Effector memory CD4-positive, alpha-beta T cell (primary cell): ENCODE data around the gene LHFPL6.

Experiments
- DNase-seq, 3 donors: peaks; one replicate each; pipeline ENCODE4 v3.0.0-alpha.2; 2020
- H3K27ac ChIP-seq: 2 replicates; pipeline ENCODE4 v1.7.0; 2013; ENCODE audit warnings: mild to moderate bottlenecking, low read length, moderate library complexity; ENCODE audit not compliant: insufficient read depth, poor library complexity, severe bottlenecking
- H3K27me3 ChIP-seq: replicated peaks from 2 replicates; pipeline ENCODE4 v1.7.0; 2013; ENCODE audit warnings: mild to moderate bottlenecking, low read length; ENCODE audit not compliant: insufficient read depth, control insufficient read depth, poor library complexity, severe bottlenecking
- H3K36me3 ChIP-seq: 2 replicates; pipeline ENCODE4 v1.7.0; 2013; ENCODE audit warnings: mild to moderate bottlenecking, low read length, moderate library complexity; ENCODE audit not compliant: control insufficient read depth, insufficient read depth
- H3K4me1 ChIP-seq: 2 replicates; pipeline ENCODE4 v1.7.0; 2013; ENCODE audit warnings: low read length, mild to moderate bottlenecking; ENCODE audit not compliant: control insufficient read depth, insufficient read depth, poor library complexity, severe bottlenecking
- H3K4me3 ChIP-seq: 2 replicates; pipeline ENCODE4 v1.7.0; 2013; ENCODE audit warnings: low read length, low read depth, mild to moderate bottlenecking; ENCODE audit not compliant: insufficient read depth, poor library complexity, severe bottlenecking
- H3K9me3 ChIP-seq: 2 replicates; pipeline ENCODE4 v1.7.0; 2013; ENCODE audit warnings: mild to moderate bottlenecking, low read length, moderate library complexity; ENCODE audit not compliant: control insufficient read depth
- total RNA-seq, 3 donors: gene quantifications; one replicate each; lab custom pipeline; 2026; lab: John Stamatoyannopoulos, UW

The LHFPL6 gene
- total RNA-seq: 0 to 0.52 (median 0.39) reads per million in 3 donors

GRCh38 chr13:39602614-39603366 lies at the start of gene LHFPL6:
LHFPL6 (minus strand) TSS chr13:39603193.
- Histone ChIP-seq H3K9me3 (no peaks in the 10 kb centered on the region), H3K36me3 (no peaks in the 10 kb centered on the region), H3K27me3 (peaks cover 25% of the 10 kb centered on the region), H3K4me3 (peak within 1 kb of the TSS; percentile 62), H3K27ac (no peak within 1 kb of the TSS), H3K4me1 (peaks cover 12% of the 10 kb centered on the region)
- peak in 1 of 3 donors; percentile 16 for DNase-seq

GRCh38 chr13:39646122-39646521 lies 43.1 kb upstream of the LHFPL6 start:
- Histone ChIP-seq H3K9me3 (no peaks in the 10 kb centered on the region), H3K4me3 (no peak overlapping the region), H3K27me3 (no peaks in the 10 kb centered on the region), H3K27ac (no peak overlapping the region), H3K4me1 (no peaks in the 10 kb centered on the region), H3K36me3 (no peaks in the 10 kb centered on the region)
- no peak for DNase-seq

DNA sequence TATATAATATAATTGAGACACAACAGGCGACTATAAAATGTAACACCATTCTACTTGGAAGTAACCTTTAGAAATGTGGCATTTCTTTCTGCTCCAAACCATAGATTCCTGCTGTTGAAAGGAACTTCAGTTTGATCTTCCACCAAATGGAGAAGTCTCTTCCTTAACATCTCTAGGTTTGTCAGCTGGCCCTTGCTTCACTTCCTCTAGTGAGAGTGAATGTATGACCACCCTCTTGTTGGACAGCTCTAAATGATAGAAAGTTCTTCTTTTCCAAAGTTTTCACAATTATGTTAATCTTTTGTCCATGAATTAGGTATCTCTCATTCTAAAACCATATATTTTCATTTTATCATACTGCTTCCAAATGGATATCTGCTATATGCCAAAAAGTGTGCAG lies 38.7 kb upstream of the LHFPL6 start:
- Histone ChIP-seq H3K4me1 (no peaks in the 10 kb centered on the region), H3K4me3 (no peak overlapping the region), H3K27ac (no peak overlapping the region), H3K36me3 (no peaks in the 10 kb centered on the region), H3K27me3 (no peaks in the 10 kb centered on the region), H3K9me3 (no peaks in the 10 kb centered on the region)
- no peak for DNase-seq

DNA sequence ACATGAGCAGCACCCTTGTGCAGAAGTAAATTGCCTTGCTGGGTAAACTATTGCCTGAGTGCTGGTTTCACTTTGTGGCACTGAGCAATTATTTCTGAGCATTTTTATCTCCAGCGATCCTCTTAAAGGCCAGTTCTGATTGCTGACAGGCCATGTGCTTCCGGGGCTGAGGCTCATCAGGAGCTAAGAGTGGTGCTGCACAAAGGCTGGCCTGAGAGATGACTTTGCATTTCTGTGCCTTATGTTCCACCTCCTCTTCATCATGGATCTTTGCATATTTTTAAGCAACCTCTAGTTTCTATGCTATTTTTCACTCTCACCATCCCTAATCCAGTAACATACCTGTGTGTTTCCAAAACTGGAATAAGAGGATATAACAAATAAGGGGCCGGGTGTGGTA lies 34.9 kb upstream of the LHFPL6 start:
- H3K4me1 ChIP-seq: no peaks in the 10 kb centered on the region
- no peaks in the 10 kb centered on the region for H3K36me3 ChIP-seq
- no peaks in the 10 kb centered on the region for H3K27me3 ChIP-seq
- H3K4me3 ChIP-seq: no peak overlapping the region
- H3K27ac ChIP-seq: no peak overlapping the region
- DNase-seq: no peak
- no peaks in the 10 kb centered on the region for H3K9me3 ChIP-seq

- no peak overlapping the region for H3K27ac ChIP-seq
- peaks cover 6% of the 10 kb centered on the region for H3K9me3 ChIP-seq
- H3K36me3 ChIP-seq: no peaks in the 10 kb centered on the region
- no peaks in the 10 kb centered on the region for H3K27me3 ChIP-seq
- no peak overlapping the region for H3K4me3 ChIP-seq
- no peak for DNase-seq
- H3K4me1 ChIP-seq: no peaks in the 10 kb centered on the region
These were observed 32.6 kb upstream of the LHFPL6 start for GRCh38 chr13:39635564-39635963.

DNA sequence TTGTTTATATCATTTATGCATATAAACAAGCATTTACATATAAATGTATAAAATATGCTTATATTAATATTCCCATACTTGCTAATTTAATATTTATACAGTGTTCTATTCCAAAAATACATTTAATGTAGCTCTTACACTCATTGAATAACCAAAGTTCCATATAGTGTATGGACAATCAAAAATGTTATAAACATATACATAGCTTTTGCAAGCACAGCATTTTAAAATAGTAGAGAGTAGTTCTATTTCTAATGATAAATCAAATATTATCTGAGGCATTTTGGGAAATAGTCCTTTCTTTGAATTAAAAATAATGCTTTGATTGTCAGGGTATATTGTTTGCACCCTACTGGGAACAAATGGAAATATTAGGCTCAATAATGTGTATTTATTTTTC lies 30.0 kb upstream of the LHFPL6 start:
- Histone ChIP-seq H3K4me3 (no peak overlapping the region), H3K27me3 (no peaks in the 10 kb centered on the region), H3K36me3 (no peaks in the 10 kb centered on the region), H3K4me1 (no peaks in the 10 kb centered on the region), H3K9me3 (peaks cover 6% of the 10 kb centered on the region), H3K27ac (no peak overlapping the region)
- DNase-seq: no peak

DNA sequence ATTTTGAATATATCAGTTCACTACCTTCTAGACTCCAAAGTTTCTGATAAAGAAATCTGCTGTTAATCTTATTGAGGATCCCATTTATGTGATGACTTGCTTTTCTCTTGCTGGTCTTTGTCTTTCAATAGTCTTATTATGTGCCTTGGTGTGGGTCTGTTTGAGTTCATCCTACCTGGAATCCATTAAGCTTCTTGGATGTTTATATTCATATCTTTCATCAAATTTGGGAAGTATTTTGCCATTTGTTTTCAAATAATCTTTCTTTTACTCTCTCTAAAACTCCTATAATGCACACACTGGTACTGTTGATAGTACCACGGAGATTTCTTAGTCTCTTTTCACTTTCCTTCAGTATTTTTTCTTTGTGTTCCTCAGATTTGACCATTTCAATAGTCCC lies 28.3 kb upstream of the LHFPL6 start:
- Histone ChIP-seq H3K27ac (no peak overlapping the region), H3K36me3 (no peaks in the 10 kb centered on the region), H3K4me3 (no peak overlapping the region), H3K27me3 (no peaks in the 10 kb centered on the region), H3K9me3 (peaks cover 6% of the 10 kb centered on the region), H3K4me1 (no peaks in the 10 kb centered on the region)
- no peak for DNase-seq

GRCh38 chr13:39623466-39623865 lies 20.5 kb upstream of the LHFPL6 start:
- Histone ChIP-seq H3K27ac (no peak overlapping the region), H3K4me3 (no peak overlapping the region), H3K4me1 (no peaks in the 10 kb centered on the region), H3K27me3 (no peaks in the 10 kb centered on the region), H3K36me3 (no peaks in the 10 kb centered on the region), H3K9me3 (no peaks in the 10 kb centered on the region)
- no peak for DNase-seq

DNA sequence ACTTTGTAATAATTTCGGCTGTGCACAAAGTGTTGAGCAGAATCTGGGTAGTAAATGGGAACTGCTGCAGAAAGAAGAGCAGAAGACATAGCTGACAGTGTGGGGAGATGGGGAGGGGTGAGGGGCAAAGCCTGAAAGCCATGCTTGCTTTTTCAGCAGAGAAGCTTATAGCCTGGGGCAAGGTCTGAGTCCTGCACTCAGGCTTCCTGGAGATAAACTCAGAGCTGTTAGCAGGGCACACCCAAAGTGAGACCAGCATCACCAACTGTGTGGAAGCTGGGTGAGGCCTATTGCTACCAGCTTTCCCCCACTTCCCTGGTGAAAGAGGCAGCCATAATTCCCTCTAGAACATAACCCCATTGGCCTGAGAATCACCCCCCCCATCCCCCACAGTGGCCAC lies 15.6 kb upstream of the LHFPL6 start:
- H3K27me3 ChIP-seq: no peaks in the 10 kb centered on the region
- H3K9me3 ChIP-seq: no peaks in the 10 kb centered on the region
- no peak overlapping the region for H3K4me3 ChIP-seq
- no peaks in the 10 kb centered on the region for H3K36me3 ChIP-seq
- no peaks in the 10 kb centered on the region for H3K4me1 ChIP-seq
- no peak overlapping the region for H3K27ac ChIP-seq
- no peak for DNase-seq

- no peaks in the 10 kb centered on the region for H3K27me3 ChIP-seq
- H3K9me3 ChIP-seq: no peaks in the 10 kb centered on the region
- no peaks in the 10 kb centered on the region for H3K36me3 ChIP-seq
- DNase-seq: peak in 1 of 3 donors; percentile 6
- H3K4me1 ChIP-seq: no peaks in the 10 kb centered on the region
- no peak overlapping the region for H3K27ac ChIP-seq
- no peak overlapping the region for H3K4me3 ChIP-seq
These were observed 13.2 kb upstream of the LHFPL6 start for GRCh38 chr13:39616087-39616694.
